Measurements from ENCODE around the gene SMYD3.

GRCh38 chr1:246397046-246397445 lies 110.0 kb downstream of the SMYD3 start:
- TF ChIP-seq CTCF (IDR thresholded peaks at IDR 0.05): no peak
- TF ChIP-seq POLR2A (IDR thresholded peaks at IDR 0.05): no peak
